ENCODE data around the gene SLC29A3.
A peak's percentile ranks its signal among the peaks of the same experiment; 100 is the strongest.

SLC29A3 gene

GRCh38 chr10:71396084-71396710, 77.1 kb downstream of the SLC29A3 start:
- DNase-seq, result peak; percentile 19 to 41

DNA sequence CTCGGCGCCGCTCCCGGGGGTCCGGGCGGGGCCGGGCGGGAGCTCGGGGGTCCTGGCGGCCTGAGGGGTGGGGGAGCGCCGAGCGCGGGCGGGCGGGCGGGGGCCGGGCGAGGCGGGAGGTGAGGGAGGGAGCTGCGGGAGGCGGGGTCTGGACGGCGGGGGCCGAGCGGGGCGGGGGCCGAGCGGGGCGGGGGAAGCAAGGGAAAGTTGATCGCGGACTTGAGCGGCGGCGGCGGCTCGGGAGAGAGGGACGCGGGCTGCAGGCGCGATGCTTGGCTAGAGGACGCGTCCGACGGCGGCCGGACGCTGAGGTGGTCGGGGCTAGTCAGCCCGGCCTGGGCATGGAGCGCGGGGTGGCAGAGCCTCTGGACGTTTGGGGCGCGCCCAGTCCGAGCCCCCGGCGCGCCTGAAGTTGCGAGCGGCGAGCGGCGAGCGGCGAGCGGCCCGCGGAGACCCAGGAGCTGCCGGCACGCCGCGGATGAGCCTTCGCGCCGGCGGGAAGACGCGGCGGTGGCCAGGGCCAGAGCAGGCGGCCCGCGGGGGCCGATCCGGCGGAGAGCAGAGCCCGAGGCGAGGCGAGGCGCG, 77.7 kb downstream of the SLC29A3 start, which contains the start of gene CDH23:
Gene CDH23, plus strand, starts transcription at position 210 of the 585 bp plus-strand sequence. CDS start 42,912 bp downstream, outside the sequence.
- DNase-seq, result peak in 1 of 2 experiments; percentile 26

- DNase-seq, result no peak
Observed at GRCh38 chr10:71397296-71398212, 78.5 kb downstream of the SLC29A3 start.

DNA sequence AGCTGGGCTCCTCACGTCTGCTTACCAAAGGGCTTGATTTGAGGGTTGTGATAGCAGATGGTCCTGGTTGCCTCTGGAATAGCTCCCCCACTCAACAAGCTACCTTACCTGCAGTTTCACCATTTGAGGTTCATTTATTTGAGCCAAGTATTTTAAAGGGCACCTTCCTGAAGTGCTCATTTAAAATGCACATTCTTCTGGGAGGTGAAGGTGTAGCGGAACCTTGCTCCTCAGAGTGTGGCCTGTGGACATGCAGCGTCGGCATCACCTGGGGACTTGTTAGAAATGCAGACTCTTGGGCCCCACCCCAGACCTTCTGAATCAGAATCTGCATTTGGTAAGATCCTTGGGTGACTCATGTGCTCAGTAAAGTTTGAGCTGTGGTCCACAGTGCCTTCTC, 79.9 kb downstream of the SLC29A3 start:
- DNase-seq, result no peak

DNA sequence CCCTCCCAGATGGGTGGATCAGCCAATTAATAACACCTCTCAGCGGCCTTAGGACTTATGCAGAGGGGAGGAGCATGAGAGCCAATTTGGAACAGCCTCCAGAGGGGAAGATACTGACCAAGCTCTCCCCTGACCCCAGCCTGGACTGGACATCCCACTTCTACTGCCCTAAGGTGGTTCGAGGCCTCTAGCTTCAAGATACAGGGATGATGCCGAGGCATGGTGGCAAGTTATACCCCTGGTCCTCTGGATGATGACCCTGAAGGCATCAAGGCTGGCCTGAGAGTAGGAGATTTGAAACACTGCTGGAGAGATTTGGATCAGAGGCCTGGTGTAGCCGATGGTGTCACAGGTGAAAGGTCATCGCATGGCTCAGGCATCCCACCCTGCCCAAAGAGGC, 80.9 kb downstream of the SLC29A3 start:
- DNase-seq, result no peak

GRCh38 chr10:71401056-71401455, 82.0 kb downstream of the SLC29A3 start:
- DNase-seq, result no peak

- DNase-seq, result no peak
Observed at GRCh38 chr10:71402005-71402404, 82.9 kb downstream of the SLC29A3 start.

GRCh38 chr10:71404503-71405295, 85.6 kb downstream of the SLC29A3 start:
- no peak for DNase-seq

- DNase-seq, result no peak
Observed at GRCh38 chr10:71406878-71407277, 87.8 kb downstream of the SLC29A3 start.

DNA sequence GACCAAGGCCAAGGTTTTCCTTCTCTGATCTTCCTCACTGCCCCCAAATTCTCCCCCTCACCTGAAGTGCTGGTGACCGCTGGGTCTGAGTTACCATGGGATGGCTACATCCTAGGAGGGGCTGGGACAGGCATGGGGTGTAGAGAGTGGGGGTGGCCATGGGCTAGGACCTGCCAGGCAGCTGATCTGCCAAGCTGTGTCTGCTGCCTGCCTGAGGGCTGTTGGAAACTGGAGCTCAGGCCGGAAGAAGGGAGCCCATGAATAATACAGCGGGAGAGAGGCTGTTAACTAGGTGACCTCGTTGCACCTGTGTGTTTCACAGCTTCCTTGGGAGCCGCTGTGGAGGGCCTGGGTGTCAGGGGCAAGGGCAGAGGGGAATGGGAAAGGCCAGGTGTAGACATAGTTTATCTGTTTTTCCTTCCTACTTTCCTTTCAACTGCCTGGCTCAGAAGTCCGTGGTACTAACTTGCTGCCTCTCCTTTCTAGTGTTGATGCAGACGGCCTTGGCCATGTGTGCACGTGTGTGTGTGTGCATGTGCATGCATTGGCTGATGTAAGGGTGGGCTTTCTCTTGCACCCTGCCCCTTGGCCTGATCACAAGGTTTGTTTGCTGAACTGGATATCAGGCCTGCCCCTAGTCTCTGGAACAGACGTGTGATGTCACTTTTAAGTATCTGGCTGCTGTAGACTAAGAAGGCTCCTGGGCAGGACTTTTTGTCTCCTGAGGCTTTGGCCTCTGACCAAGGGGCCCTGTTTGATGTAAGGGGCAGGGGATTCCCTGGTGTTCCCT, 89.6 kb downstream of the SLC29A3 start:
- DNase-seq, result no peak

- no peak for DNase-seq
Observed at GRCh38 chr10:71409516-71410104, 90.6 kb downstream of the SLC29A3 start.

All from Kasumi-1 (cell line).